Measurements from ENCODE around the gene RALY.

RALY gene
- 84.5 to 161 (median 120) reads per million in 18 experiments for total RNA-seq

GRCh38 chr20:33993576-33994221, at the start of gene RALY:
Gene RALY, plus strand, starts transcription at chr20:33993911. Its CDS starts 78,164 bp downstream, at chr20:34072075.
- peak; percentile 97 for DNase-seq

- DNase-seq, result no peak
Measured at GRCh38 chr20:33944914-33945313, 48.8 kb upstream of the RALY start.

GRCh38 chr20:33945391-33946081, 48.2 kb upstream of the RALY start:
- peak; percentile 24 to 46 for DNase-seq

- DNase-seq, result peak; percentile 61 to 84
Measured at GRCh38 chr20:33947709-33948295, 45.9 kb upstream of the RALY start.

GRCh38 chr20:33948480-33948879, 45.2 kb upstream of the RALY start:
- DNase-seq, result no peak

- DNase-seq, result no peak
Measured at GRCh38 chr20:33951171-33951570, 42.5 kb upstream of the RALY start.

GRCh38 chr20:33954504-33954903, 39.2 kb upstream of the RALY start:
- no peak for DNase-seq

- DNase-seq, result peak; percentile 4 to 27
Measured at GRCh38 chr20:33963751-33964150, 30.0 kb upstream of the RALY start.

- DNase-seq, result no peak
Measured at GRCh38 chr20:33964441-33964840, 29.3 kb upstream of the RALY start.

- DNase-seq, result no peak
Measured at GRCh38 chr20:33967126-33967525, 26.6 kb upstream of the RALY start.

- DNase-seq, result no peak
Measured at GRCh38 chr20:33969563-33969962, 24.1 kb upstream of the RALY start.

- no peak for DNase-seq
Measured at GRCh38 chr20:33970229-33970628, 23.5 kb upstream of the RALY start.

- DNase-seq, result peak; percentile 31 to 64
Measured at GRCh38 chr20:33971147-33971975, 22.4 kb upstream of the RALY start.

GRCh38 chr20:33976959-33977358, 16.8 kb upstream of the RALY start:
- no peak for DNase-seq

GRCh38 chr20:33977535-33977934, 16.2 kb upstream of the RALY start:
- no peak for DNase-seq

- no peak for DNase-seq
Measured at GRCh38 chr20:33979094-33979493, 14.6 kb upstream of the RALY start.

GRCh38 chr20:33981347-33981746, 12.4 kb upstream of the RALY start:
- DNase-seq, result no peak

GRCh38 chr20:33981964-33982363, 11.7 kb upstream of the RALY start:
- no peak for DNase-seq

GRCh38 chr20:33983371-33983770, 10.3 kb upstream of the RALY start:
- DNase-seq, result no peak

- no peak for DNase-seq
Measured at GRCh38 chr20:33984182-33984719, 9.5 kb upstream of the RALY start.

GRCh38 chr20:33985280-33985679, 8.4 kb upstream of the RALY start:
- DNase-seq, result no peak

GRCh38 chr20:33985830-33986229, 7.9 kb upstream of the RALY start:
- no peak for DNase-seq
